Muscle layer of colon (tissue), 2 donors: ENCODE data around the gene FABP1.

Source experiments
- H3K27ac ChIP-seq: one replicate; pipeline ENCODE4 v1.7.0; 2013; ENCODE audit warnings: low read depth, mild to moderate bottlenecking, low read length, moderate library complexity
- H3K27me3 ChIP-seq, 2 donors: one replicate each; pipeline ENCODE4 v1.7.0; 2013; ENCODE audit warnings: low read length in 2 of 2, mild to moderate bottlenecking in 2 of 2; ENCODE audit not compliant: insufficient read depth in 2 of 2, control insufficient read depth in 1 of 2
- H3K36me3 ChIP-seq: one replicate; pipeline ENCODE4 v1.7.0; 2013; ENCODE audit warnings: mild to moderate bottlenecking, low read length; ENCODE audit not compliant: insufficient read depth
- H3K4me1 ChIP-seq: one replicate; pipeline ENCODE4 v1.7.0; 2013; ENCODE audit warnings: mild to moderate bottlenecking, low read length; ENCODE audit not compliant: insufficient read depth
- H3K4me3 ChIP-seq, 2 donors: one replicate each; pipeline ENCODE4 v1.7.0; 2013; ENCODE audit warnings: low read length in 2 of 2, low read depth in 1 of 2, mild to moderate bottlenecking in 1 of 2, moderate library complexity in 1 of 2
- H3K9ac ChIP-seq: one replicate; pipeline ENCODE4 v1.7.0; 2013; ENCODE audit warnings: low read length
- H3K9me3 ChIP-seq: one replicate; pipeline ENCODE4 v1.7.0; 2013; ENCODE audit warnings: mild to moderate bottlenecking, low read length
- donor health status: abdominal sarcoma.
- donor health status: Adenocarcinoma of cecum.

The FABP1 gene

GRCh38 chr2:88123164-88123974, 4.5 kb downstream of the FABP1 start:
- no peaks in the 10 kb centered on the region for H3K9me3 ChIP-seq
- no peaks in the 10 kb centered on the region for H3K27me3 ChIP-seq
- no peaks in the 10 kb centered on the region for H3K36me3 ChIP-seq
- H3K9ac ChIP-seq = no peak overlapping the region
- H3K4me3 ChIP-seq = no peak overlapping the region
- no peak overlapping the region for H3K27ac ChIP-seq
- H3K4me1 ChIP-seq = no peaks in the 10 kb centered on the region

- no peaks in the 10 kb centered on the region for H3K36me3 ChIP-seq
- H3K9ac ChIP-seq = no peak overlapping the region
- H3K27ac ChIP-seq = no peak overlapping the region
- H3K9me3 ChIP-seq = no peaks in the 10 kb centered on the region
- H3K4me1 ChIP-seq = no peaks in the 10 kb centered on the region
- H3K4me3 ChIP-seq = no peak overlapping the region
- no peaks in the 10 kb centered on the region for H3K27me3 ChIP-seq
Measured at GRCh38 chr2:88122141-88122884, 5.5 kb downstream of the FABP1 start.

GRCh38 chr2:88121678-88122077, 6.2 kb downstream of the FABP1 start:
- no peaks in the 10 kb centered on the region for H3K36me3 ChIP-seq
- H3K27ac ChIP-seq = no peak overlapping the region
- H3K27me3 ChIP-seq = no peaks in the 10 kb centered on the region
- H3K9ac ChIP-seq = no peak overlapping the region
- H3K4me1 ChIP-seq = no peaks in the 10 kb centered on the region
- H3K9me3 ChIP-seq = no peaks in the 10 kb centered on the region
- no peak overlapping the region for H3K4me3 ChIP-seq

- Histone ChIP-seq H3K27me3 (no peaks in the 10 kb centered on the region), H3K27ac (no peak overlapping the region), H3K9me3 (no peaks in the 10 kb centered on the region), H3K9ac (no peak overlapping the region), H3K4me3 (no peak overlapping the region), H3K4me1 (no peaks in the 10 kb centered on the region), H3K36me3 (no peaks in the 10 kb centered on the region)
Measured at GRCh38 chr2:88117973-88118372, 9.9 kb downstream of the FABP1 start.

- Histone ChIP-seq H3K9ac (no peak overlapping the region), H3K4me3 (no peak overlapping the region), H3K27me3 (no peaks in the 10 kb centered on the region), H3K36me3 (no peaks in the 10 kb centered on the region), H3K27ac (no peak overlapping the region), H3K9me3 (no peaks in the 10 kb centered on the region), H3K4me1 (no peaks in the 10 kb centered on the region)
Measured at GRCh38 chr2:88116669-88117432, 11.0 kb downstream of the FABP1 start.

GRCh38 chr2:88115825-88116518, 11.9 kb downstream of the FABP1 start:
- H3K27me3 ChIP-seq = no peaks in the 10 kb centered on the region
- H3K4me1 ChIP-seq = no peaks in the 10 kb centered on the region

GRCh38 chr2:88114889-88115288, 13.0 kb downstream of the FABP1 start:
- no peak overlapping the region for H3K27ac ChIP-seq
- no peak overlapping the region for H3K4me3 ChIP-seq
- no peaks in the 10 kb centered on the region for H3K9me3 ChIP-seq
- no peak overlapping the region for H3K9ac ChIP-seq
- H3K27me3 ChIP-seq = no peaks in the 10 kb centered on the region
- H3K4me1 ChIP-seq = no peaks in the 10 kb centered on the region
- H3K36me3 ChIP-seq = no peaks in the 10 kb centered on the region

More at GRCh38 chr2:88115825-88116518, 11.9 kb downstream of the FABP1 start:
- no peaks in the 10 kb centered on the region for H3K9me3 ChIP-seq
- no peak overlapping the region for H3K4me3 ChIP-seq
- H3K27ac ChIP-seq = no peak overlapping the region
- no peaks in the 10 kb centered on the region for H3K36me3 ChIP-seq
- no peak overlapping the region for H3K9ac ChIP-seq

GRCh38 chr2:88113069-88113468, 14.8 kb downstream of the FABP1 start:
- H3K9me3 ChIP-seq = no peaks in the 10 kb centered on the region
- H3K4me1 ChIP-seq = no peaks in the 10 kb centered on the region
- H3K27ac ChIP-seq = no peak overlapping the region
- H3K9ac ChIP-seq = no peak overlapping the region
- no peaks in the 10 kb centered on the region for H3K27me3 ChIP-seq
- no peak overlapping the region for H3K4me3 ChIP-seq
- H3K36me3 ChIP-seq = no peaks in the 10 kb centered on the region

- Histone ChIP-seq H3K36me3 (peaks cover 8% of the 10 kb centered on the region), H3K4me1 (no peaks in the 10 kb centered on the region)
Measured at GRCh38 chr2:88110830-88111229, 17.0 kb downstream of the FABP1 start.

GRCh38 chr2:88108796-88109195, 19.1 kb downstream of the FABP1 start:
- Histone ChIP-seq H3K9ac (no peak overlapping the region), H3K9me3 (no peaks in the 10 kb centered on the region), H3K4me3 (no peak overlapping the region), H3K27ac (no peak overlapping the region), H3K36me3 (peaks cover 11% of the 10 kb centered on the region), H3K27me3 (no peaks in the 10 kb centered on the region), H3K4me1 (no peaks in the 10 kb centered on the region)

More at GRCh38 chr2:88110830-88111229, 17.0 kb downstream of the FABP1 start:
- H3K27ac ChIP-seq = no peak overlapping the region
- H3K27me3 ChIP-seq = no peaks in the 10 kb centered on the region
- H3K9me3 ChIP-seq = no peaks in the 10 kb centered on the region
- no peak overlapping the region for H3K4me3 ChIP-seq
- H3K9ac ChIP-seq = no peak overlapping the region

GRCh38 chr2:88100489-88100858, 27.4 kb downstream of the FABP1 start:
- Histone ChIP-seq H3K36me3 (no peaks in the 10 kb centered on the region), H3K9ac (no peak overlapping the region), H3K27me3 (no peaks in the 10 kb centered on the region), H3K4me3 (no peak overlapping the region), H3K9me3 (no peaks in the 10 kb centered on the region), H3K27ac (no peak overlapping the region), H3K4me1 (no peaks in the 10 kb centered on the region)
